Neural cell (in vitro differentiated cells): ENCODE data around the gene IL1RAPL2. TPM values are rescaled to one million over a fixed set of nuclear protein-coding genes. Genes with fewer than 3 reads are reported as not detected.

Experiments
- H2AFZ ChIP-seq: fragments of 200-600, 300-800 bp; sonication (generic), shearing (Covaris generic); 2 replicates; pipeline ENCODE4 v1.6.0; 2014; ENCODE audit warnings: low read depth, mild to moderate bottlenecking, antibody characterized with exemption, low read length, moderate library complexity
- H3F3A ChIP-seq: fragments of 200-600 bp; shearing (Covaris generic); 2 replicates; pipeline ENCODE4 v1.6.1; 2016; ENCODE audit warnings: mild to moderate bottlenecking, moderate library complexity, mixed read lengths, antibody characterized with exemption, low read length; ENCODE audit not compliant: insufficient read depth, poor library complexity, severe bottlenecking
- H3K27ac ChIP-seq: fragments of 200-600, 300-800 bp; sonication (generic), shearing (Covaris generic); 2 replicates; pipeline ENCODE4 v1.5.1; 2014; ENCODE audit warnings: mild to moderate bottlenecking, low read length, moderate library complexity
- H3K27me3 ChIP-seq: fragments of 300-800, 200-600 bp; sonication (generic), shearing (Covaris generic); 2 replicates; pipeline ENCODE4 v1.6.0; 2014; ENCODE audit warnings: mild to moderate bottlenecking, low read depth, low read length, moderate library complexity; ENCODE audit not compliant: insufficient read depth
- H3K36me3 ChIP-seq: fragments of 300-800, 200-600 bp; sonication (generic), shearing (Covaris generic); 2 replicates; pipeline ENCODE4 v1.5.1; 2014; ENCODE audit warnings: mild to moderate bottlenecking, antibody characterized with exemption, low read length, moderate library complexity; ENCODE audit not compliant: insufficient read depth
- H3K4me2 ChIP-seq: fragments of 300-800, 200-600 bp; sonication (generic), shearing (Covaris generic); 2 replicates; pipeline ENCODE4 v1.6.0; 2014; ENCODE audit warnings: mild to moderate bottlenecking, low read length
- H3K4me3 ChIP-seq: fragments of 300-800, 200-600 bp; sonication (generic), shearing (Covaris generic); 2 replicates; pipeline ENCODE4 v1.5.1; 2014; ENCODE audit warnings: mild to moderate bottlenecking, low read length, moderate library complexity
- H3K79me2 ChIP-seq: fragments of 200-600 bp; shearing (Covaris generic); replicated peaks from 2 replicates; pipeline ENCODE4 v1.6.0; 2014; ENCODE audit warnings: mild to moderate bottlenecking, low read length, moderate library complexity; ENCODE audit not compliant: insufficient read depth
- H3K9ac ChIP-seq: fragments of 300-800, 200-600 bp; sonication (generic), shearing (Covaris generic); 2 replicates; pipeline ENCODE4 v1.6.1; 2016; ENCODE audit warnings: mild to moderate bottlenecking, low read length, mixed read lengths
- H3K9me2 ChIP-seq: fragments of 200-600 bp; shearing (Covaris generic); 2 replicates; pipeline ENCODE4 v1.6.1; 2016; ENCODE audit warnings: mild to moderate bottlenecking, low read length, mixed read lengths; ENCODE audit not compliant: insufficient read depth
- H3K9me3 ChIP-seq: fragments of 200-600, 300-800 bp; sonication (generic), shearing (Covaris generic); 2 replicates; pipeline ENCODE4 v1.6.1; 2016; ENCODE audit warnings: mild to moderate bottlenecking, mixed run types, low read length, moderate library complexity, mixed read lengths
- H4K20me1 ChIP-seq: fragments of 200-600 bp; shearing (Covaris generic); 2 replicates; pipeline ENCODE4 v1.6.1; 2016; ENCODE audit warnings: mild to moderate bottlenecking, mixed run types; ENCODE audit not compliant: insufficient read depth
- EP300 ChIP-seq: fragments of 450-650 bp; conservative IDR thresholded peaks from 2 replicates; pipeline ENCODE4 v1.6.1; 2014; ENCODE audit warnings: antibody characterized with exemption, mild to moderate bottlenecking, moderate library complexity; ENCODE audit not compliant: poor library complexity, severe bottlenecking
- EZH2 ChIP-seq: fragments of 200-600, 300-800 bp; shearing (Covaris generic), sonication (generic); IDR thresholded peaks from 2 replicates; pipeline ENCODE4 v1.6.1; 2014; ENCODE audit warnings: antibody characterized with exemption, low read length, borderline replicate concordance, mild to moderate bottlenecking; ENCODE audit not compliant: insufficient read depth, poor library complexity, severe bottlenecking
- MXI1 ChIP-seq: fragments of 450-650 bp; conservative IDR thresholded peaks from 2 replicates; pipeline ENCODE4 v1.6.1; 2014; ENCODE audit warnings: antibody characterized with exemption, mild to moderate bottlenecking; ENCODE audit not compliant: poor library complexity, severe bottlenecking
- POLR2AphosphoS5 ChIP-seq: IDR thresholded peaks from 2 replicates; pipeline ENCODE4 v1.6.1; 2012
- RAD21 ChIP-seq: fragments of 450-650 bp; conservative IDR thresholded peaks from 2 replicates; pipeline ENCODE4 v1.6.1; 2014; ENCODE audit warnings: antibody characterized with exemption, mild to moderate bottlenecking, moderate library complexity
- SMC3 ChIP-seq: fragments of 450-650 bp; conservative IDR thresholded peaks from 2 replicates; pipeline ENCODE4 v1.6.1; 2014; ENCODE audit warnings: antibody characterized with exemption, mild to moderate bottlenecking, moderate library complexity; ENCODE audit not compliant: poor library complexity
- TAF1 ChIP-seq: IDR thresholded peaks from 2 replicates; pipeline ENCODE4 v1.6.1; 2012; ENCODE audit warnings: low read depth
- polyA plus RNA-seq: library from polyadenylated mRNA; depleted of rRNA; stranded (reverse); fragments of >200 nt; gene quantifications from 2 replicates; pipeline ENCODE4 v1.2.3, GENCODE V29; 2014
- TF ChIP-seq, protein P1 (sequence below): IDR thresholded peaks from 2 replicates; pipeline ENCODE4 v1.6.1; 2012; ENCODE audit warnings: borderline replicate concordance
- TF ChIP-seq, protein P2 (sequence below): fragments of 450-650 bp; IDR thresholded peaks from 2 replicates; pipeline ENCODE4 v1.5.1; 2014; ENCODE audit warnings: antibody characterized with exemption, mild to moderate bottlenecking, moderate library complexity; ENCODE audit not compliant: poor library complexity, severe bottlenecking

Gene IL1RAPL2
- polyA plus RNA-seq, 1 donor from 2014 or later: not detected

DNA sequence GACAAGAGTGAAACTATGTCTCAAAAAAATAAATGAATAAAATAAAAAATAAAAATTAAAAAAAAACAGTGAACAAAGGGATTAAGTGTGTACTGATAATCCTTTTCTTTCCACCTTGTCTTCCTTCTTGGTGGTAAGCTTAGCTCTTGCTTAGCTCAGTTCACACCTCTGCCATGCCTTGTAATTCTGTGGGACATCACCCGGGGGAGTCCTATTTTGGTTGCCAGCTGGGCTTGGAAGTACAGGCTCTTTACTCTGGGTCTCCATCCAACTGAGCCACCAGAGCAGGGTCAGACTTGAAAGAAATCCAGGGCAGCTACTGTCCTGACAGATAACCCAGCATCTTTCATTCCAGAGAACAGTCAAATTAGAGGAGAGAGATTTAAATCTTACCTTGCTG is 858.7 kb downstream of the IL1RAPL2 start:
- H3K9me3 ChIP-seq: no peaks in the 10 kb centered on the region
- H4K20me1 ChIP-seq: no peaks in the 10 kb centered on the region
- no peak overlapping the region for H3K4me3 ChIP-seq
- no peak overlapping the region for H3K9ac ChIP-seq
- H3K36me3 ChIP-seq: no peaks in the 10 kb centered on the region
- no peaks in the 10 kb centered on the region for H3F3A ChIP-seq
- H2AFZ ChIP-seq: no peak overlapping the region
- H3K27ac ChIP-seq: no peak overlapping the region
- no peak overlapping the region for H3K4me2 ChIP-seq
- no peaks in the 10 kb centered on the region for H3K9me2 ChIP-seq
- TF ChIP-seq SMC3 (no peak), MXI1 (no peak), RAD21 (no peak), POLR2AphosphoS5 (no peak), TAF1 (no peak), EP300 (no peak), EZH2 (no peak)
- TF ChIP-seq, protein P1, sequence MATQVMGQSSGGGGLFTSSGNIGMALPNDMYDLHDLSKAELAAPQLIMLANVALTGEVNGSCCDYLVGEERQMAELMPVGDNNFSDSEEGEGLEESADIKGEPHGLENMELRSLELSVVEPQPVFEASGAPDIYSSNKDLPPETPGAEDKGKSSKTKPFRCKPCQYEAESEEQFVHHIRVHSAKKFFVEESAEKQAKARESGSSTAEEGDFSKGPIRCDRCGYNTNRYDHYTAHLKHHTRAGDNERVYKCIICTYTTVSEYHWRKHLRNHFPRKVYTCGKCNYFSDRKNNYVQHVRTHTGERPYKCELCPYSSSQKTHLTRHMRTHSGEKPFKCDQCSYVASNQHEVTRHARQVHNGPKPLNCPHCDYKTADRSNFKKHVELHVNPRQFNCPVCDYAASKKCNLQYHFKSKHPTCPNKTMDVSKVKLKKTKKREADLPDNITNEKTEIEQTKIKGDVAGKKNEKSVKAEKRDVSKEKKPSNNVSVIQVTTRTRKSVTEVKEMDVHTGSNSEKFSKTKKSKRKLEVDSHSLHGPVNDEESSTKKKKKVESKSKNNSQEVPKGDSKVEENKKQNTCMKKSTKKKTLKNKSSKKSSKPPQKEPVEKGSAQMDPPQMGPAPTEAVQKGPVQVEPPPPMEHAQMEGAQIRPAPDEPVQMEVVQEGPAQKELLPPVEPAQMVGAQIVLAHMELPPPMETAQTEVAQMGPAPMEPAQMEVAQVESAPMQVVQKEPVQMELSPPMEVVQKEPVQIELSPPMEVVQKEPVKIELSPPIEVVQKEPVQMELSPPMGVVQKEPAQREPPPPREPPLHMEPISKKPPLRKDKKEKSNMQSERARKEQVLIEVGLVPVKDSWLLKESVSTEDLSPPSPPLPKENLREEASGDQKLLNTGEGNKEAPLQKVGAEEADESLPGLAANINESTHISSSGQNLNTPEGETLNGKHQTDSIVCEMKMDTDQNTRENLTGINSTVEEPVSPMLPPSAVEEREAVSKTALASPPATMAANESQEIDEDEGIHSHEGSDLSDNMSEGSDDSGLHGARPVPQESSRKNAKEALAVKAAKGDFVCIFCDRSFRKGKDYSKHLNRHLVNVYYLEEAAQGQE: no peak
- TF ChIP-seq, protein P2, sequence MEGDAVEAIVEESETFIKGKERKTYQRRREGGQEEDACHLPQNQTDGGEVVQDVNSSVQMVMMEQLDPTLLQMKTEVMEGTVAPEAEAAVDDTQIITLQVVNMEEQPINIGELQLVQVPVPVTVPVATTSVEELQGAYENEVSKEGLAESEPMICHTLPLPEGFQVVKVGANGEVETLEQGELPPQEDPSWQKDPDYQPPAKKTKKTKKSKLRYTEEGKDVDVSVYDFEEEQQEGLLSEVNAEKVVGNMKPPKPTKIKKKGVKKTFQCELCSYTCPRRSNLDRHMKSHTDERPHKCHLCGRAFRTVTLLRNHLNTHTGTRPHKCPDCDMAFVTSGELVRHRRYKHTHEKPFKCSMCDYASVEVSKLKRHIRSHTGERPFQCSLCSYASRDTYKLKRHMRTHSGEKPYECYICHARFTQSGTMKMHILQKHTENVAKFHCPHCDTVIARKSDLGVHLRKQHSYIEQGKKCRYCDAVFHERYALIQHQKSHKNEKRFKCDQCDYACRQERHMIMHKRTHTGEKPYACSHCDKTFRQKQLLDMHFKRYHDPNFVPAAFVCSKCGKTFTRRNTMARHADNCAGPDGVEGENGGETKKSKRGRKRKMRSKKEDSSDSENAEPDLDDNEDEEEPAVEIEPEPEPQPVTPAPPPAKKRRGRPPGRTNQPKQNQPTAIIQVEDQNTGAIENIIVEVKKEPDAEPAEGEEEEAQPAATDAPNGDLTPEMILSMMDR: no peak
- H3K27me3 ChIP-seq: no peaks in the 10 kb centered on the region
- no peaks in the 10 kb centered on the region for H3K79me2 ChIP-seq

DNA sequence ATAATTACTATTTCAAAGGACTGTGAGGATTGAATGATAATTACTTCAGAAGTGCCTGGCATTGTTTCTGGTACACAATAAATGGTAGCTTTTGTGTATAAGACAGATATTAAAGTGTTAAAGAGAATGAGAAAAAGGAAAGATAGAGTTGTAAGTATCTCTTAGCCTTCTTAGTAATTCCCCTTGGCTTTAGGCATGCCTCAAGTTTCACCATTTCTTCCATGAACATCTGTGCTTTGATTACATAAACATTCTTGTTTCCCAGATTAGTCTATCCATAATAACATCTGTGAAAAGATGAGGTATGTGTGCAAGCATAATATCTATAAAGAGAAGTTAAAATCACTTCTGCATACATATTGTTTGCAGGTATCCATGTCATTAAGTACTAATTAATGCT is 885.4 kb downstream of the IL1RAPL2 start:
- Histone ChIP-seq H3K36me3 (no peaks in the 10 kb centered on the region), H4K20me1 (no peaks in the 10 kb centered on the region), H3K9me3 (no peaks in the 10 kb centered on the region), H3K27ac (no peak overlapping the region), H3K9ac (no peak overlapping the region), H3K79me2 (no peaks in the 10 kb centered on the region), H3F3A (no peaks in the 10 kb centered on the region), H3K4me2 (no peak overlapping the region), H2AFZ (no peak overlapping the region), H3K27me3 (no peaks in the 10 kb centered on the region), H3K4me3 (no peak overlapping the region), H3K9me2 (no peaks in the 10 kb centered on the region)
- TF ChIP-seq, protein P1: no peak
- TF ChIP-seq EZH2: no peak
- TF ChIP-seq MXI1: no peak
- TF ChIP-seq SMC3: no peak
- TF ChIP-seq, protein P2: no peak
- no peak for TF ChIP-seq TAF1
- TF ChIP-seq POLR2AphosphoS5: no peak
- TF ChIP-seq EP300: no peak
- no peak for TF ChIP-seq RAD21
